ENCODE data around the gene CEP128.
A peak's percentile ranks its signal among the peaks of the same experiment; 100 is the strongest.
"Not testable (repeated sequence)": the region's sequence is repeated elsewhere in the genome, so short reads cannot be mapped to it uniquely, and the experiment has no call there.

Gene CEP128

DNA sequence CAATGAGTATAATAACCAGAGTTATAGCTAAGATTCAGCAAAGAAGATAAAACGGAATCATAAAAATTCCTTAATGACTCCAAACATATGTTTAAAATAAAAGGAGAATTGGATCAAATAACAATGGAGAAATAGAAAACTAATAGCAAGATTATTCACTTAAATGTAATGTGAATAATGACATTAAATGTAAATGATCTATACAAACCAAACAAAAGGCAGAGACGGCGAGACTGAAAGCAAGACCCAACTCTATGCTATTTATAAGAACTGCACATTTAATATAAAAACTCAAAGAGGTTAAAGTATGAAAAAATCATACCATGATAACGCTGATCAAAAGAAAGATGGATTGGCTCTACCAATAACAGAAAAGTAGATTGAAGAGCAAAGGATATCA lies 10.0 kb upstream of the CEP128 start:
- DNase-seq: no peak

DNA sequence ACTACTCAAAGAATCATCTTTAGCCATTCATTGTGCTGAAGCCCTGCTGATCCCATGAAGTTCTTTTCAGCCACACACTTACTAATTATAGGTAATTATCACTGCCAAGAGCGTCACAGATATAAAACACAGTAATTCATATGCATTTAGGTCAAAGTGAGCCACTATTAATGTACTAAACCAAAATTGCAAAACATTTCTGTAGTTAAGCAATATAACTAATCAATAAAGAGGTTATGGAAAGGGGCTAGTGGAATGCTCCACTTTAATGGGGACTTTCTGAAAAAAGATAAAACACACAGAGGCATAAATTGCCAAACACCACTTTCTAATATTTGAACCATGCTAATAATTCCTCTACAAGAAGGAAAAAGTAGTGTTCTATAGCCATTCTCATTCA lies 6.8 kb upstream of the CEP128 start:
- no peak for DNase-seq

DNA sequence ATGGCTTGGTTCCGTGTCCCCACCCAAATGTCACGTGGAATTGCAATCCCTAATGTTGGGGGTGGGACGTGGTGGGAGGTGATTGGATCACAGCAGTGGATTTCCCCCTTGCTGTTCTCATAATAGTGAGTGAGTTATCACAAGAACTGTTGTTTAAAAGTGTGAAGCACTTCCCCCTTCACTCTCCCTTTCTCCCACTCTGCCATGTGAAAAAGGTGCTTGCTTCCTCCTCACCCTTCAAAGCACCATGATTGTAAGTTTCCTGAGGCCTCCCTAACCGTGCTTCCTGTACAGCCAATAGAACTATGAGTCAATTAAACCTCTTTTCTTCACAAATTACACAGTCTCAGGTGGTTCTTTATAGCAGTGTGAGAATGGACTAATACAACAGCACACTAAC lies 5.3 kb upstream of the CEP128 start:
- no peak for DNase-seq

DNA sequence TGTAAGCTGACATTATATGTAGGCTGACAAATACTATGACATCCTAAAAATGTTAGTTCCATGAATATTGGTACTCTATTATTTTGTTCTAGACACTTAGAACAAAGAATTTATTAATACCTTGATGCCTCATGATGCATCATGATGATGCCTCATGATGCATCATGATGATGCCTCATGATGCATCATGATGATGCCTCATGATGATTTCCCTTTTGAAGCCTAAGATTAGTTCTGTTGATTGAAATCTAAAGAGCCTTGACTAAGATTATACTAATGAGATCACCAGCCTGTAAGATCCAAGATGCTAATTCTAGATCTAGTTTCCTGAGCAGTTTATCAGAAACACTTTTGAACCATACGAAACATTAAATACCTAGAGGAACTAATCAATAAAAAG lies 4.6 kb upstream of the CEP128 start:
- DNase-seq: no peak

DNA sequence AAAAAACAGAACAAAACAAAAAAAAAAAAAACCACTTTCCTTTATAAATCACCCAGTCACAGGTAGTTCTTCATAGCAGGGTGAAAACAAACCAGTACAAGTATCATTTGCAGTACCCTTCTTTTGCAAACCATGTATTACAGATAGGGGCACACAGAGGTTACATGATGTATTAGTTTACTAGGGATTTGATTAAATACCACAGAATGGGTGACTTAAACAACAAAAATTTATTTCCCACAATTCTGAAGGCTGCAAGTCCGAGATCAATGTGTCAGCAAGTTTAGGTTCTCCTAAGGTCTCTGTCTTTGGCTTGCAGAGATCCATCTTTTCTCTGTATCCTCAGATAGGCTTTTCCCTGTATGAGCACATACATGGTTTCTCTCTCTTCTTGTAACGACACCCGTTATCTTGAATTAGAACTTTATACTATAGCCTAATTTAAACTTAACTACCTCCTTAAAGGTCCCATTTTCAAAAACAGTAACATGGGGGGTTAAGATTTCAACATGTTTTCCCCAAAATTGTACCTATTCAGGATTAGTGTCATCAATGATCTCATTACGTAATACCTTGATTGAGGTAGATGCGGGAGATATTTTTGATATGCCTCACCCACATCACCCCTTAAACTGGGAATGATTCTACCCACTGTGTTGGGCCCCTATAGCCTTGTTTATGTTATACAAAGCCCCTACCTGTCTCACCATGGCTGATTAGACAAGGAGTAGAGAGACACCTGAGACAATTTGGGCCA lies 3.5 kb upstream of the CEP128 start:
- no peak for DNase-seq

DNA sequence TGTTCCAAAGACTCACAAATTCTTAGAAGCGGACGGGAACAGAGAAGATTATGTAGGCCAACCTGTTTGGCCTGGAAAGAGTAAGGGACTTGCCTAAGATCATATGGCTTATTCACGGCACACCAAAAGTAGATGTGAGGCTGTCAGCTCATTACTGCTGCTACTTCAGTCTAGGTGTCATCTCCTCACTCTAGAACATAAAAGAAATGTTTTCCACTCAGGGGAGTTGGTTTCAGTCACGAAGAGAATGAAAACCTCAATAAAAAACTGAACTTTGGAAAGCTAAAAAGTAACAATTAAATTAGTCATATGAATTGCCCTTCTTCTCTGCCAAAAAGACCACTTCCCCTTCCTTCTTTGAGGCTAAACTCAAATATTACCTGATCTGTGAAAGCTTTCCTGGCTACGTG lies 658 bp upstream of the CEP128 start:
- DNase-seq: no peak

DNA sequence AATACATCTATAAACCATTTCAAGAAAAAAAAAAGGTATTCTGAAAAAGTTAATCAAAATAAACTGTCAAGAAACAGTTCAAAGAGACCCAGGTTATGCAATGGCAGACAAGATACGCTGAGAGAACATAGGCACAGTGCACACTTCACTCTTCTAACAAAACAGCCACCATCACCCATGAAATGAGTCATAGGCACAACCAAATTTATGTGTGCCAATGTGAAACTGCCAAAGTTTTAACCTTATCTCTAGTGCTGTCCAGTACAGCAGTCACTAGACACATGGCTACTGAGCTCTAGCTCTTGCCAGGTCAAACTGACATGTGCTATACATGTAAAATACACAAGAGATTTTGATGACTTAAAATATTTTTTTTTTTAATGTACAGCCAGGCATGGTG lies 1.4 kb downstream of the CEP128 start:
- no peak for DNase-seq

DNA sequence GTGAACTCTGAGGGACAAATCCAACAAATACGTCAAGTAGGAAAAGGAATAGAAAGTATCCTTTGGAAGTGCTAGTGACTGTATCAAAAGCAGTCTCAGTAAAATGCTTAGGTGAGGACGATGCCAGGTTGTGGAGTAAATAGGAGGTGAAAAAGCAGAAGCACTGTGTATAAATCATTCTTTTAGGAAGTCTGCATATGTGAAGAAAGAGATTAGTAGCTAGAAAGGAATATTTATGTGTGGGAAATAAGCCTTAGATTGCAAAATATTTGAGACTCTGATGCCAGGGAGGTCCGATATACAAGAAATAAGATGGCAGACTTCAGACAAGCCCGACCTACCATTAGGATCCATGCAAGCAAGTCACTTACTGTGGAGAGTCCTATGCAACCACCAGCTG lies 7.9 kb downstream of the CEP128 start:
- no peak for DNase-seq

DNA sequence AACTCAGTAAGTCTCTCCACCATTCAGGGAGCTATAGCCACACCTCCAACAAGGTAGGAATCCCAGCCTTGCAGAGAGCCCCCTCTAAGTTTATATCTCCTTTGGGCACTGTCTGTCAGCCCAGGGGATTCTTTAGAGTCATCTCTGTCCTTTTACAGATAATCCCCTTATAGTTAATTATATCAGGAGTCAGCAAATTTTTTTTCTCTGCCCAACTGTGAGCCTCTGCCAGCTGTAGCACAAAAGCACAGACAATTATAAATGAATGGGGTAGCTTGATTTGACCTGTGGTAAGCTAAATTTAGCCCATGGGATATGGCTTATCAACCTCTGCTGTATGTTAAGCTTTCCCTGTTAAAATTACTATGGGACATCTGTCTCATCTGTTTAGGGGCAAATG lies 8.3 kb downstream of the CEP128 start:
- no peak for DNase-seq

DNA sequence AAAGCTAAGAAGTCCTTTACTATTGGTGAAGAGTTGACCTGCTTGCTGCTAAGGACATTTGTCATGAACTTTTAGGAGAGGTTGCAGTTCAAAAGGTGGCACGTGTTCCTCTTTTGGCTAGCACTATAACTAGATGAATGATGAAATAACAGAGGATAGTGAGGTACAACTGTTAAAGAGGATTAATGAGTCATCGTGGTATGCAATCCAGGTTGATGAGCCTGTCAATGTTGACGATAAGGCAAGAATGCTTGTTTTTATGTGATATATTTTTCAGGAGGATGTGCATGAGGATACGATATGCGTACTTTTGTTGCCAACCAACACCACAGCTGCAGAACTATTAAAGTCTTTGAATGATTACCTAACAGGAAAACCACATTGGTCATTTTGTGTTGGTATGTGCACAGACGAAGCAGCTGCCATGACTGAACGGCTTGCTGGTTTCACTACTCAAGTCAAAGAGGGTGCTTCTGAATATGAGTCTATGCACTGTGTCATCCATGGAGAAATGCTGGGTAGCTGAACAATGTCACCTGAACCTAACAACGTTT lies 10.6 kb downstream of the CEP128 start:
- peak; percentile 92 for DNase-seq

DNA sequence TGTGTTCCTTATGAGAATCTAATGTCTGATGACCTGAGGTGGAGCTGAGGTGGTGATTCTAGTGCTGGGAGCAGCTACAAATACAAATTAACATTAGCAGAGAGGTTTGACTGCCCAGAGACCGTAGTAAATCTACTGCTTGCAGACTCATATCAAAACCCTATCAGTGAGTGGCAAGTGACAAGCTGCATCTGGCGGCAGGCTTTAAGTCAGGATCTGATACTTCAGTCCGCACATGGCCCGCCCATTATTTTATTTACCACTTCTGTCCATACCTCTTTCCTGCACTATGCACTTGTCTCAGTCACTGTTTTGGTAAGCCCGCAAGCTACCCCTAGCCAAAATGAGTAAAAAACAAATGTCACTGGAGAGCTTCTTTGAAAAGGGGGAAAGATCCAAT lies 11.4 kb downstream of the CEP128 start:
- DNase-seq: no peak

DNA sequence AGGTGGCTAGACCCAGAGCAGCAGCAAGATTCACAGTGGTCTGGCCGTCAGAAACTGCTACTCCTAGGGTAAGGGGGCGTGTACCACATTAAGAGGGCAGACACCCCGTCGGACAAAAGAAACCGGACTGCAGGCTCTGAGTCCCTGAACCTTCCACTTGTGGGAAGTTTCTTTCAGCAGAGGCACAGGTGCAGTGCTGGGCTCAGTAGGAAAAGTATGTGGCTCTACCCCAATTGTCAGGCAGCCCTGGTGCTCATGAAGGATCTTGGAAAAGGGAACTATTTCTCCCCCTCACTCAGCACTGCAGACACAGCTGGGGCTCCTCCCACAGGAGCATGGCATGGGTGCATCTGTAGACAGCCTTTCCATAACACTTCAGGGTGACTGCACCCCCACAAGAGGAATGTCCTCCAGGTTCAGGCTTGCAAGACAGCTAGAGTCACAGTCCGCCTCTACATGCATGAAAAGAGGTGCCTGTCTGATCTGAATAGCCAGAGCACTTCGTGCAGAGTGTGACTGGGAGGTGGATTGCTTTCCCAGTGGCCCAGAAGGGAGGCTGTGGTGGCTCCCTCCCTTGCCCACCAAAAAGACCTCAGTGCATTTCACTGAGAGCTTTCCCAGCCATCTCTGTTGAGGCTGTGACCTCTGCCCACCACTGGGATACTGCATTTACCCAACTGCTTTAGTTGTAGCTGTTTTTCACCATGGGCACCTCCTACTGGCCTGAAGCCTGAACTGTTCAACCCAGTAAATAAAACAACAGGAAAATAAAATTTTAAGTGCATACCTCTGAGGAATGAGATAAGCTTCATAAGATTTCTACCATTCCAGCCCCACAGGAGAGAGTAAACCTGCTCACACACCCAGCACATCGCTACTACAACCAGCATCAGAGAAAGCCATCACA lies 14.2 kb downstream of the CEP128 start:
- no peak for DNase-seq

DNA sequence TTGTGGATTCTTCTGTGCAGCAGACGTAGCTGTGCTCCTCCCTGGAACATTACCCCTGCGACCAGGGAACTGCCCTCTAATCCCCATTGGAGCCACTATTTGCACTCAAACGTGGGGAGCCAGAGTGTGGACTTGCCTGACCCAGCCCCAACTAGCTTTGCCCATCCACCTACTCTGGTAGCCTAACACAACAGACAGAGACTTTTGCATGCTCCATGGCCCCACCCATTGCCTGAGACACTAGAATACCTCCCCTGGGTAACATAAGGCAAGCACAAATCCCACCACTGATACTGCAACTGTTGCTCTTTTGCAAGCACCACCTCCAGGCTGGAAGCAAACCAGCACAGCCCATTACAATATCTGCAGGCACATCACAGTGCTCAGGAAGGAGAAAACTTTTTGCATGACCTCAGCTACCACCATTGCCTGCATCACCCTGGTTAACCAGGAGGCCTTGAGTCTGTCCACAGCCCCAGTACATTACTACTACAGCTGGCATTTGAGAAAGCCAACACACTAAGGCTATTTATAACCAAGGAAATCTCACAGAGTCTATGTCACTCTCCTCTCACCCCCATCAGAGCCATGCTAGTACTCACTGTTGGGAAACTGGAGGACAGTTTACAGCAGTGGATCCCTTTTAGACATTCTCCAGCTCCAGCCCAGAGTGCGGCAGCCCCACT lies 15.0 kb downstream of the CEP128 start:
- peak; percentile 81 for DNase-seq

DNA sequence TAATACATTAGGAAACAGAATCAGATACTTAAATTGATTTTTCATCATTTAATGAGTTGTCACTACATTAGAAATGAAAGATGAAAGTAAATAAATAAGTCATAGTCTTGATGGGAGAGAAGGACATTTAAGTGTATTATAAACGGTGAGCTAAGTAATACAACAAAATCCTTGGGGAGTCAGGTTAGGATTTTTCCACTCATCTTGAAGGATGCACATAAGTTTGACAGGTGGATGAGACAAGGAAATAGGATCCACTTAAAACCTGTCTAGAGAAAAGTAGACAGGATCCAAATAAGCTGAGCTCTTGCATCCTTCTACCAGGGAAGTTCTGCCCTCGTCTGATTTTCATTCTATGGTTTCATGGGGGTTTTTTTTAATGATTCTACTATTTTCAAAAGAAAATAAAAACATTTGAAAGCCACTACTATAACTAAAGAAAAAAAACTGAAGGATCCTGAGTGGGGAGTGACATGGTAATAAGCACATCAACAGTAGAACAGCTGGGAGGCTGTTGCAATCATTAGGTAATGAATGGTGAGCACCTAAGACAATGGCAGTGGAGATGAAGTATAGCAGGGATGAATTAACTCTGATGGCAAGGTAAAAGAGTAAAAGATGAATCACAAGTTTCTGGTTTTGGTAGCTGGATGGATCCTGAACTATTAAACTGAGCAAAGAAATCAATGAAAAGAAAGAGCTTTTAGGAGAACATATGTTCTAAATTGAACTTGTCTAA lies 17.0 kb downstream of the CEP128 start:
- no peak for DNase-seq

DNA sequence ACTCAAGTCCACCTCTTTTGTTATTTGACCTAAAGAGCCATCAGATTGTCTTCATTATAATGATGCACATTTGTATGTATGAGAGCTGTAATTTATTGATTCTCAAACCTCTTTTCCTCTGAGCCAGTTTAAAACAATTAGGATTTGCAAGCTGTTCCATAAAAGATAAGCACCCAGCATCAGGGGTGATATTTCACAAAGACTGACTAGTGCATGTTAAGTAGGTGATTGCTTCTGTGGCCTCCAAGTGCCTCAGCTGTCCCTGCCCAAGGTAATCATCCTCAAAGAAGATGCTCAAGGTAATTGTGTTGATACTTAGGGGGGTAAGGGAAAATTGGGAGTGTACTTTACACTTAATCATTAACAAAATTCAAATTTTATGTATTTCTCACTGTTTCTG lies 18.2 kb downstream of the CEP128 start:
- DNase-seq: no peak

DNA sequence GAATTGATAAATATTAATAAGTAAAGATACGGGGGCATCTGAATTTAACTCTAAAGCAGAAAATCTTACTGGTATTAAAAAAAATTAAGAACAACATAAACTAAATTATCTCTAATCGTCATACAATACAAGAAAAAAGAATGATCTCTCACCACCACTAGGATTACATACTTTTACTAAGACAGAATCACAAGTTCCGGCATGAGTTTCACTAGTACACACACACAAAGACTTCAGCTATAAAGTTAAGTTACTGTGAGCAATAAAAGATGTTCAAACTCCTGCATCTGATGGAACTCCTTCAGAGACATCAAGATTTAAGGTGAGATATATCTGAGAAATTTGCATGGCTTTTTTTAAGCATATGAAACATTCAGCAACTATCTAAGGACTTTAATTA lies 21.9 kb downstream of the CEP128 start:
- DNase-seq: no peak

DNA sequence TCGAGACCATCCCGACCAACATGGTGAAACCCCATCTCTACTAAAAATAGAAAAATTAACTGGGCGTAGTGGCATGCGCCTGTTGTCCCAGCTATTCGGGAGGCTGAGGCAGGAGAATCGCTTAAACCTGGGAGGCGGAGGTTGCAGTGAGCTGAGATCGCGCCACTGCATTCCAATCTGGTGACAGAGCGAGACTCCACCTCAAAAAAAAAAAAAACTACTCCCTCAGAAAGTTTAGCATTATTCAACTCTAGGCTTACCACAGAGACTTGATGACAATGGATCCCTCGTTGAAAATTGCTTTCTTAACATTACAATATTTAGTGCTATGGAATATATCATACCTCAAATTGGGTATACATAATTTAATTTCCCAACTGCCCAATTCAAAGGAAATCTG lies 29.5 kb downstream of the CEP128 start:
- DNase-seq: not testable (repeated sequence)

DNA sequence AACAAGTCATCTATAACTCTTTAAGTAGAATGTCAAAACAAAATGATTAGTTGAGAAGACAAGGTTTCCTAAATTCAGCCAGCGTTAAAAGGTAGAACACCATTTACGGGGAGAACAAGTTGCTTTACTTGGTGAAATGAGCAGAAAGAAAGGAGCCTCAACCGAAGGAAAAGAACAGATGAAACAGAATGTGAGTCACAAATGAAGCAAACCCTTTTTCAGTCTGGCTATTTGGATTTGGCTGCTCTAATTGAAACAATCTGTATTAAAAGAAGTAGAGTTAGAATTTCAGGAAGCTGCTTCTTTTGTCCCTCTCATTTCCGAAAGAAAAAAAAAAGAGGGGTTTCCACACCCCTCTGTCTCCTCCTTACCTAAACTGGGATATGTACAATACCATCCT lies 34.6 kb downstream of the CEP128 start:
- DNase-seq: peak; percentile 62

DNA sequence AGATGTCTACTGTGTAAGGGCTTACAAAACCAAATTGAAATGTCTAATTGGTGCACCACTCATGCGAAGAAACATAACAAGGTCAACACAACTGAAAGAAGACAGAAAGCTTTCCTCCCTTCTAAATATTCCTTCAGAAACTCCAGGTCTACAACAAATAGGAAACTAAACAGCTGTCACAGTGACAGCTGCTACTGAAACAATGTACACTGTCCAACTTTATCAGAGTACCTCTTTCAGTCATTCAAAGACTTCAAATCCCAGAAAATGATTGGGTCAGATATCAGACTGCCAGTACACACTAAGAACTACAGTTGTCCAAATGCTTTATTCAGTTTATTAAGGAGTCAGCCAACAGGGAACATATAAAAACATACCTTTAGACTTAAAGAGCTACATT lies 35.2 kb downstream of the CEP128 start:
- no peak for DNase-seq

DNA sequence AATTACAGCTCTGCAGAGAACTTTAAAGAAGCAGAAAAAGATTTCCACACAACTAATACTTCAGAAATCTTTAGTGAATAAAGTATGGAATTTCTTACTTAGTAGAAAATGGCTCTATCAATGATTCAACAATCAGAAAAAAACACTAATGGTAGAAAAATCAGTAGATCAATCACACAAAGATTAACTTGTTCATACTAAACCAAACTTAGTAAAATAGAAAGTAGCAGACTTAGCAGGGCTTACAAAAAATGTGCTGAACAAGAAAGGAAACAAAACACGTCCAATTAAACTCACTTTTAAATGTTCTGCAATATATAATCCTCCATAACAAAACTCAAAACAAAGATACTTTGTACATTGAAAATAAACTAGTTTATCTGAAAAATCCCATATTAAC lies 38.9 kb downstream of the CEP128 start:
- DNase-seq: no peak

DNA sequence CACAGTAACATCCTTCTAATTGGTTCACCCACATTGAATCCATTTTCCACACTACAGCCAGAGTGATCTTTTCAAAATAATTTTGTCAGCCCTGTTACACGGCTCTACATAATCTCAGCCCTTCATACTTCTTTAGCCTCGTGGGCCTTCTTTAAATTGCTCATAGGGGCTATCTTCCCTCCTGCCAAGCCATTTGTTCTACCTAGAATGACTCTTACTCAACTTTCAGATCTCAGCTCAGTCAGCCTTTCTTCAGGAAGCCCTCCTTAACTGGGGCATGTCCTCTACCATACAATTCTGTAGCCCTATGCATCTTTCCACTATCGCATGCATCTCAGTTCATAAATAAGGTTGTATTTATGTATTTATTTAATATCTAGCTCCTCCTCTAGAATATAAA lies 39.7 kb downstream of the CEP128 start:
- no peak for DNase-seq

DNA sequence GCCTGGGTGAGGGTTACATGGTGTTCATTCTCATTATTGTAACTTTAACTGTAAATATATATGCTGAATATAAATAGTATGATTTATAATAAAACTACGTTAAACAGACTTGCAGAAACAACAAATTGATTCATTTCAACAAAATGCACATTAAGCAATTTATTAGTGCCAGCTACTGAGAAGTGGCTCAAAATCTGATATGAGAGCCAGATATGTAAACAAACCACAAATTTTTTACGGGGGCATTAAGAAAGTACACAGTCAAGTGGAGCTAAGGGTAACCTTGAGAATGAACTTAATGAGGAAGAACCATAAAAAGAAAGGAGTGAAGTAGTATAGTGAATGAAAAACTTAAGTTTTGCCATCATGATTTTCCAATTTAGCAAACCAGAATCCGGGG lies 40.3 kb downstream of the CEP128 start:
- DNase-seq: no peak

DNA sequence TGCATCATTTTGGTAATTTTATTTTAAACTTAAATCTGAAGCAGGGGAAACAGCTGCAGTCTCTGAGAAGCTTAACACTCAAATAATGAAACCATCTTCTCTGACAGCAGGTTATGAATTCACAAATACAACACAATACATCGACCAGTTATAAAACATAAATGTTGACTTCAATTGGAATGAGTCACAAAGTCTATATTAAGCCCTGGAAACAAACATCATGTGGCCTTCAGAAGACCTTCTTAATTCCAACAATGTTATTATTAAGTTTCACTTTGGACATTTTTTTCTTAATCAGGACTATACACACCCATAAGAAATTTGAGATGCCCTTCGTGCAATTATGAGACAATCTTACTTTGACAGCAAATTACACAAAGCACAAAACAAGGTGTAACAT lies 68.9 kb downstream of the CEP128 start:
- no peak for DNase-seq

All from fibroblast of upper back skin (primary cell).